ENCODE data around the gene NPTXR. TPM values are rescaled to one million over a fixed set of nuclear protein-coding genes. Genes with fewer than 3 reads are reported as not detected.

NPTXR gene
- total and polyA plus RNA-seq, 4 donors, result 0.05 to 0.45 (median 0.16) TPM

DNA sequence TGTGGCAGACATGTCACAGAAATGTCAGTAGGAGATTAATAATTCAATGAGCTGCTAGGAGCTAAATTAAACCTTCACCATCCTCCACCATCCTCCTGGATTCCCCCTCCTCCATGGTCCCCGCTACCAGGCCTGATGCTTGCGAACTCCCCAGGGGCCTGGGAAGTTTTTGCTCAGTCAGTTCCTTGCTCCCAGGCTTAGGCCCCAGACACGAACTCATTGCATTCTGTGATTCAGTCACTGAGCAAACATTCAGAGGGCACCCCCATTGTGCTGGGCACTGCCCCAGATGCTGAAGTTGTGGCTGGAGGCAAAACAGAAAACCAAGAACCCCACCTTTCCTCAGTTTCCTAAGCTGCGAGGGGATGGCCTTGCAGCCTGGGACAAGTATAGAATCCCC is 14.3 kb downstream of the NPTXR start:
- no peak overlapping the region for H3K9ac ChIP-seq (ENCODE audit: low read depth in 1 of 2, low read length in 2 of 2)
- H3K4me1 ChIP-seq (ENCODE audit: control insufficient read depth in 4 of 4, insufficient read depth in 4 of 4, low read length in 3 of 4), result no peaks in the 10 kb centered on the region
- no peaks in the 10 kb centered on the region for H3K36me3 ChIP-seq (ENCODE audit: control insufficient read depth in 4 of 4, insufficient read depth in 3 of 4, low read depth in 1 of 4, low read length in 3 of 4)
- peaks cover 0 to 16% (median 4%) of the 10 kb centered on the region in 4 donors for H3K9me3 ChIP-seq (ENCODE audit: control insufficient read depth in 4 of 4, low read length in 3 of 4)
- no peak for DNase-seq (ENCODE audit: low spot score)
- no peak for TF ChIP-seq FOXA2 (IDR thresholded peaks at IDR 0.05)
- TF ChIP-seq HNF4A (conservative IDR thresholded peaks at IDR 0.05), result no peak
- TF ChIP-seq JUND (IDR thresholded peaks at IDR 0.05), result no peak
- no peak for TF ChIP-seq GABPA (IDR thresholded peaks at IDR 0.05 in 1 of 2, conservative IDR thresholded peaks at IDR 0.05 in 1 of 2)
- no peak for TF ChIP-seq FOXA1 (IDR thresholded peaks at IDR 0.05)
- TF ChIP-seq, protein P1, sequence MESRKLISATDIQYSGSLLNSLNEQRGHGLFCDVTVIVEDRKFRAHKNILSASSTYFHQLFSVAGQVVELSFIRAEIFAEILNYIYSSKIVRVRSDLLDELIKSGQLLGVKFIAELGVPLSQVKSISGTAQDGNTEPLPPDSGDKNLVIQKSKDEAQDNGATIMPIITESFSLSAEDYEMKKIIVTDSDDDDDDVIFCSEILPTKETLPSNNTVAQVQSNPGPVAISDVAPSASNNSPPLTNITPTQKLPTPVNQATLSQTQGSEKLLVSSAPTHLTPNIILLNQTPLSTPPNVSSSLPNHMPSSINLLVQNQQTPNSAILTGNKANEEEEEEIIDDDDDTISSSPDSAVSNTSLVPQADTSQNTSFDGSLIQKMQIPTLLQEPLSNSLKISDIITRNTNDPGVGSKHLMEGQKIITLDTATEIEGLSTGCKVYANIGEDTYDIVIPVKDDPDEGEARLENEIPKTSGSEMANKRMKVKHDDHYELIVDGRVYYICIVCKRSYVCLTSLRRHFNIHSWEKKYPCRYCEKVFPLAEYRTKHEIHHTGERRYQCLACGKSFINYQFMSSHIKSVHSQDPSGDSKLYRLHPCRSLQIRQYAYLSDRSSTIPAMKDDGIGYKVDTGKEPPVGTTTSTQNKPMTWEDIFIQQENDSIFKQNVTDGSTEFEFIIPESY (IDR thresholded peaks at IDR 0.05), result no peak
- TF ChIP-seq, protein P2, sequence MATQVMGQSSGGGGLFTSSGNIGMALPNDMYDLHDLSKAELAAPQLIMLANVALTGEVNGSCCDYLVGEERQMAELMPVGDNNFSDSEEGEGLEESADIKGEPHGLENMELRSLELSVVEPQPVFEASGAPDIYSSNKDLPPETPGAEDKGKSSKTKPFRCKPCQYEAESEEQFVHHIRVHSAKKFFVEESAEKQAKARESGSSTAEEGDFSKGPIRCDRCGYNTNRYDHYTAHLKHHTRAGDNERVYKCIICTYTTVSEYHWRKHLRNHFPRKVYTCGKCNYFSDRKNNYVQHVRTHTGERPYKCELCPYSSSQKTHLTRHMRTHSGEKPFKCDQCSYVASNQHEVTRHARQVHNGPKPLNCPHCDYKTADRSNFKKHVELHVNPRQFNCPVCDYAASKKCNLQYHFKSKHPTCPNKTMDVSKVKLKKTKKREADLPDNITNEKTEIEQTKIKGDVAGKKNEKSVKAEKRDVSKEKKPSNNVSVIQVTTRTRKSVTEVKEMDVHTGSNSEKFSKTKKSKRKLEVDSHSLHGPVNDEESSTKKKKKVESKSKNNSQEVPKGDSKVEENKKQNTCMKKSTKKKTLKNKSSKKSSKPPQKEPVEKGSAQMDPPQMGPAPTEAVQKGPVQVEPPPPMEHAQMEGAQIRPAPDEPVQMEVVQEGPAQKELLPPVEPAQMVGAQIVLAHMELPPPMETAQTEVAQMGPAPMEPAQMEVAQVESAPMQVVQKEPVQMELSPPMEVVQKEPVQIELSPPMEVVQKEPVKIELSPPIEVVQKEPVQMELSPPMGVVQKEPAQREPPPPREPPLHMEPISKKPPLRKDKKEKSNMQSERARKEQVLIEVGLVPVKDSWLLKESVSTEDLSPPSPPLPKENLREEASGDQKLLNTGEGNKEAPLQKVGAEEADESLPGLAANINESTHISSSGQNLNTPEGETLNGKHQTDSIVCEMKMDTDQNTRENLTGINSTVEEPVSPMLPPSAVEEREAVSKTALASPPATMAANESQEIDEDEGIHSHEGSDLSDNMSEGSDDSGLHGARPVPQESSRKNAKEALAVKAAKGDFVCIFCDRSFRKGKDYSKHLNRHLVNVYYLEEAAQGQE (IDR thresholded peaks at IDR 0.05), result no peak
- TF ChIP-seq, protein P3, sequence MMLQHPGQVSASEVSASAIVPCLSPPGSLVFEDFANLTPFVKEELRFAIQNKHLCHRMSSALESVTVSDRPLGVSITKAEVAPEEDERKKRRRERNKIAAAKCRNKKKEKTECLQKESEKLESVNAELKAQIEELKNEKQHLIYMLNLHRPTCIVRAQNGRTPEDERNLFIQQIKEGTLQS (IDR thresholded peaks at IDR 0.05), result no peak
- TF ChIP-seq, protein P4, sequence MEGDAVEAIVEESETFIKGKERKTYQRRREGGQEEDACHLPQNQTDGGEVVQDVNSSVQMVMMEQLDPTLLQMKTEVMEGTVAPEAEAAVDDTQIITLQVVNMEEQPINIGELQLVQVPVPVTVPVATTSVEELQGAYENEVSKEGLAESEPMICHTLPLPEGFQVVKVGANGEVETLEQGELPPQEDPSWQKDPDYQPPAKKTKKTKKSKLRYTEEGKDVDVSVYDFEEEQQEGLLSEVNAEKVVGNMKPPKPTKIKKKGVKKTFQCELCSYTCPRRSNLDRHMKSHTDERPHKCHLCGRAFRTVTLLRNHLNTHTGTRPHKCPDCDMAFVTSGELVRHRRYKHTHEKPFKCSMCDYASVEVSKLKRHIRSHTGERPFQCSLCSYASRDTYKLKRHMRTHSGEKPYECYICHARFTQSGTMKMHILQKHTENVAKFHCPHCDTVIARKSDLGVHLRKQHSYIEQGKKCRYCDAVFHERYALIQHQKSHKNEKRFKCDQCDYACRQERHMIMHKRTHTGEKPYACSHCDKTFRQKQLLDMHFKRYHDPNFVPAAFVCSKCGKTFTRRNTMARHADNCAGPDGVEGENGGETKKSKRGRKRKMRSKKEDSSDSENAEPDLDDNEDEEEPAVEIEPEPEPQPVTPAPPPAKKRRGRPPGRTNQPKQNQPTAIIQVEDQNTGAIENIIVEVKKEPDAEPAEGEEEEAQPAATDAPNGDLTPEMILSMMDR (IDR thresholded peaks at IDR 0.05; ENCODE audit: low read depth, low read length, missing input control), result no peak
- no peak for TF ChIP-seq YY1 (IDR thresholded peaks at IDR 0.05)
- TF ChIP-seq, protein P5, sequence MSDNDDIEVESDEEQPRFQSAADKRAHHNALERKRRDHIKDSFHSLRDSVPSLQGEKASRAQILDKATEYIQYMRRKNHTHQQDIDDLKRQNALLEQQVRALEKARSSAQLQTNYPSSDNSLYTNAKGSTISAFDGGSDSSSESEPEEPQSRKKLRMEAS (IDR thresholded peaks at IDR 0.05), result no peak
- no peak for TF ChIP-seq HNF4G (IDR thresholded peaks at IDR 0.05)
- no peak for TF ChIP-seq RAD21 (IDR thresholded peaks at IDR 0.05)
- no peak for TF ChIP-seq SP1 (IDR thresholded peaks at IDR 0.05)
- TF ChIP-seq RXRA (IDR thresholded peaks at IDR 0.05), result no peak
- TF ChIP-seq EGR1 (IDR thresholded peaks at IDR 0.05; ENCODE audit: low read depth in 2 of 2), result no peak
- TF ChIP-seq TAF1 (conservative IDR thresholded peaks at IDR 0.05), result no peak
- no peak overlapping the region for H3K27ac ChIP-seq (ENCODE audit: low read depth in 1 of 2, low read length in 2 of 2)
- H3K27me3 ChIP-seq (ENCODE audit: control insufficient read depth in 4 of 4, insufficient read depth in 4 of 4, low read length in 3 of 4), result no peaks in the 10 kb centered on the region
- H3K4me3 ChIP-seq (ENCODE audit: low read depth in 1 of 3, low read length in 3 of 3), result no peak overlapping the region
- WGBS, result 82% methylated on average over 4 of the region's 4 CpGs

Data from liver (tissue), 9 donors.